HepG2 (cell line): ENCODE data around the gene RABGAP1. TPM values are rescaled to one million over a fixed set of nuclear protein-coding genes. Genes with fewer than 3 reads are reported as not detected.

ENCODE experiments used
- ATAC-seq: fragments of 200-7000 bp; cut with Tn5 transposase; 3 replicates; pipeline ENCODE4 v1.9.1; 2020; ENCODE audit warnings: mild to moderate bottlenecking, moderate library complexity
- BruUV-seq: library from RNA; stranded (reverse); fragments of 400-500 nt; replicated peaks from 2 replicates; lab custom pipeline; 2021; lab: Mats Ljungman, UMichigan
- CTCF ChIA-PET: fragments of 300-600 bp; formaldehyde crosslinking; extraction: SDS; loops from one replicate; lab custom pipeline; 2021; ENCODE audit warnings: low total read pairs, inconsistent platforms, low intra/inter-chr PET ratio; lab: Yijun Ruan, JAX
- POLR2A ChIA-PET: fragments of 350-600 bp; sonication (Branson Sonifier 250); formaldehyde crosslinking; loops from one replicate; lab custom pipeline; 2020; ENCODE audit warnings: antibody characterized with exemption, inconsistent platforms; lab: Yijun Ruan, JAX
- DNase-seq: peaks from one replicate; pipeline ENCODE4 v3.0.0-alpha.2; 2015; ENCODE audit warnings: low spot score
- FAIRE-seq: peaks from 3 replicates; lab custom pipeline; 2011; peaks lifted over from hg19 to GRCh38; lab: Jason Lieb, UNC
- H2AFZ ChIP-seq: one replicate; pipeline ENCODE4 v1.6.1; 2011; ENCODE audit warnings: low read length, inconsistent platforms
- H3K27ac ChIP-seq: fragments of 300-600 bp; 3 replicates; pipeline ENCODE4 v1.8.0; 2011; ENCODE audit warnings: mixed run types, mild to moderate bottlenecking, mixed read lengths, low read length, inconsistent platforms; ENCODE audit not compliant: insufficient read depth; ENCODE audit errors: extremely low read length
- H3K27me3 ChIP-seq, 2 experiments: fragments of 200-600 bp in 1 of 2; 2 replicates in 1 of 2; 3 replicates in 1 of 2; pipeline versions ENCODE4 v1.6.0 to v1.8.0; 2011; ENCODE audit warnings: low read length in 2 of 2, mild to moderate bottlenecking in 2 of 2, moderate library complexity in 2 of 2, inconsistent platforms in 1 of 2; ENCODE audit not compliant: insufficient read depth in 2 of 2, control insufficient read depth in 1 of 2
- H3K36me3 ChIP-seq, 2 experiments: fragments of 200-600 bp in 1 of 2; replicated peaks in 1 of 2; 2 replicates in 1 of 2; 3 replicates in 1 of 2; pipeline versions ENCODE4 v1.5.1 to v1.8.0; 2011; ENCODE audit warnings: low read length in 2 of 2, inconsistent platforms in 1 of 2; ENCODE audit not compliant: insufficient read depth in 2 of 2, control insufficient read depth in 1 of 2
- H3K4me1 ChIP-seq: 2 replicates; pipeline ENCODE4 v1.5.1; 2012; ENCODE audit warnings: low read length, inconsistent platforms; ENCODE audit not compliant: insufficient read depth
- H3K4me2 ChIP-seq: 2 replicates; pipeline ENCODE4 v1.6.0; 2011; ENCODE audit warnings: low read depth, low read length, inconsistent platforms
- H3K4me3 ChIP-seq, 3 experiments: fragments of 200-600 bp in 1 of 3; sonication (generic), shearing (Covaris generic) in 1 of 3; replicated peaks in 1 of 3; 2 replicates each; pipeline ENCODE4 v1.5.1; 2011 to 2016; ENCODE audit warnings: low read length in 3 of 3, inconsistent platforms in 2 of 3, low read depth in 2 of 3, mild to moderate bottlenecking in 2 of 3, control low read depth in 1 of 3, mixed read lengths in 1 of 3; ENCODE audit not compliant: insufficient read depth in 1 of 3
- H3K79me2 ChIP-seq: one replicate; pipeline ENCODE4 v1.6.1; 2011; ENCODE audit warnings: low read length, inconsistent platforms; ENCODE audit not compliant: insufficient read depth
- H3K9ac ChIP-seq: 2 replicates; pipeline ENCODE4 v1.6.0; 2011; ENCODE audit warnings: mild to moderate bottlenecking, low read depth, low read length, inconsistent platforms; ENCODE audit not compliant: insufficient read depth
- H3K9me3 ChIP-seq: 2 replicates; pipeline ENCODE4 v1.5.1; 2012; ENCODE audit warnings: mild to moderate bottlenecking, low read length
- H4K20me1 ChIP-seq: 2 replicates; pipeline ENCODE4 v1.6.0; 2011; ENCODE audit warnings: inconsistent platforms, mild to moderate bottlenecking, low read length, moderate library complexity; ENCODE audit not compliant: insufficient read depth
- TBL1XR1 ChIP-seq: fragments of 150-350 bp; IDR thresholded peaks from 2 replicates; pipeline ENCODE4 v1.6.1; 2014; ENCODE audit warnings: borderline replicate concordance, low read length; ENCODE audit not compliant: partially characterized antibody
- WGBS: methylation state at CpG from one replicate; pipeline ENCODE4 v1.1.6; 2017; ENCODE audit warnings: low lambda C conversion rate; 5-methylcytosine and 5-hydroxymethylcytosine counted together
- in situ Hi-C: cut with HindIII; loops from 2 replicates; pipeline ENCODE4 v1.10.0; 2017; ENCODE audit warnings: low pct_unique_long_range_greater_than_20kb; ENCODE audit not compliant: extremely low pct_ligation_motif_present
- intact Hi-C: fragments of 100-400 bp; cut with micrococcal nuclease; formaldehyde crosslinking; loops from one replicate; pipeline ENCODE4 v1.10.0; 2022; ENCODE audit not compliant: unreplicated experiment
- microRNA counts: library from miRNA; unstranded; fragments of <30 nt; microRNA quantifications from one replicate; lab custom pipeline; 2015
- polyA plus RNA-seq, 8 experiments: library from polyadenylated mRNA; depleted of rRNA in 3 of 8; stranded (reverse) in 7 of 8; unstranded in 1 of 8; fragments of >200 nt; fragmentation: Illumina TruSeq in 4 of 8; extraction: Trizol in 4 of 8; gene quantifications; 2 replicates each; pipeline versions ENCODE4 v1.2.1 to v1.2.3, GENCODE V29; 2011 to 2016; ENCODE audit warnings: low read depth in 4 of 8, missing spikeins in 1 of 8, mixed read lengths in 1 of 8; ENCODE audit not compliant: insufficient read depth in 1 of 8
- small RNA-seq, 3 experiments: library from RNA; depleted of rRNA; stranded (forward); fragments of <200 nt; gene quantifications; one replicate each; pipeline ENCODE3, GENCODE V24; 2012; ENCODE audit warnings: low read depth in 2 of 3, low replicate concordance in 1 of 3; ENCODE audit not compliant: insufficient read length in 3 of 3, insufficient read depth in 2 of 3
- total RNA-seq, 5 experiments: library from RNA; depleted of rRNA; stranded (reverse); fragments of >200 nt; fragmentation: Illumina TruSeq; extraction: Trizol; gene quantifications; 2 replicates each; pipeline ENCODE4 v1.2.3, GENCODE V29; 2016; ENCODE audit warnings: low read depth in 1 of 5

RABGAP1 gene
- total and polyA plus RNA-seq, 2 of the 13 experiments (the other 11 are each of a cell fraction or from before 2014, with no cell fraction given) = 19.1 to 19.3 TPM

- no peak for FAIRE-seq
- H3K4me1 ChIP-seq = no peaks in the 10 kb centered on the region
- H2AFZ ChIP-seq = no peak overlapping the region
- H3K36me3 ChIP-seq = peaks cover 0 to 6% of the 10 kb centered on the region in 2 experiments; a peak in 2 of 5 replicates
- H3K4me2 ChIP-seq = no peak overlapping the region
- WGBS = 92% methylated on average over 5 of the region's 5 CpGs
- DNase-seq = no peak
- H3K27me3 ChIP-seq = no peaks in the 10 kb centered on the region
- no peak for ATAC-seq
- ChIA-PET POLR2A (no interaction called here), CTCF (no interaction called here)
- no peaks in the 10 kb centered on the region for H4K20me1 ChIP-seq
- no peak for TF ChIP-seq TBL1XR1
- H3K9me3 ChIP-seq = no peaks in the 10 kb centered on the region
- no peak overlapping the region for H3K9ac ChIP-seq
- in situ Hi-C loops = no loop called here
- H3K79me2 ChIP-seq = no peaks in the 10 kb centered on the region
- H3K4me3 ChIP-seq = no peak overlapping the region
- H3K27ac ChIP-seq = no peak overlapping the region
- intact Hi-C loops = no loop called here
- BruUV-seq = no TSS peak
Observed at GRCh38 chr9:123150708-123151503, 210.1 kb downstream of the RABGAP1 start.

MicroRNAs within 50 kb of the gene (microRNA counts, 767-probe panel; counts per million panel counts)
- microRNA hsa-miR-600 (lab: Ali Mortazavi, UCI) = not detected

Small RNAs within 50 kb of the gene (small RNA-seq; reads per million reads assigned to genes)
- gene GPR21 (0 reads per million in 3 experiments), gene RNY1P15 (0 reads per million in 3 experiments)

Other genes with a start within 250 kb of the RABGAP1 start
- gene OR1L4, start 217.0 kb upstream of the RABGAP1 start, total RNA-seq (2016; rRNA removed; fragmentation: Illumina TruSeq; extraction: Trizol) = not detected in 2 replicates
- gene OR1L4, start 217.0 kb upstream of the RABGAP1 start, polyA plus RNA-seq (2011; rRNA removed) = not detected in 2 replicates
- not detected in 2 replicates for gene OR1L6, start 198.7 kb upstream of the RABGAP1 start, total RNA-seq (2016; rRNA removed; fragmentation: Illumina TruSeq; extraction: Trizol)
- gene OR1L6, start 198.7 kb upstream of the RABGAP1 start, polyA plus RNA-seq (2011; rRNA removed) = not detected in 2 replicates
- gene OR5C1, start 152.1 kb upstream of the RABGAP1 start, total RNA-seq (2016; rRNA removed; fragmentation: Illumina TruSeq; extraction: Trizol) = not detected in 2 replicates
- gene OR5C1, start 152.1 kb upstream of the RABGAP1 start, polyA plus RNA-seq (2011; rRNA removed) = not detected in 2 replicates
- not detected in 2 replicates for gene OR1K1, start 140.9 kb upstream of the RABGAP1 start, total RNA-seq (2016; rRNA removed; fragmentation: Illumina TruSeq; extraction: Trizol)
- not detected in 2 replicates for gene OR1K1, start 140.9 kb upstream of the RABGAP1 start, polyA plus RNA-seq (2011; rRNA removed)
- gene PDCL, start 112.4 kb upstream of the RABGAP1 start, total RNA-seq (2016; rRNA removed; fragmentation: Illumina TruSeq; extraction: Trizol) = 21.6 and 35.2 TPM in 2 replicates
- 4.8 and 6.1 TPM in 2 replicates for gene PDCL, start 112.4 kb upstream of the RABGAP1 start, polyA plus RNA-seq (2011; rRNA removed)
- 36.4 and 42.5 TPM in 2 replicates for gene RC3H2, start 35.7 kb upstream of the RABGAP1 start, total RNA-seq (2016; rRNA removed; fragmentation: Illumina TruSeq; extraction: Trizol)
- gene RC3H2, start 35.7 kb upstream of the RABGAP1 start, polyA plus RNA-seq (2011; rRNA removed) = 20.3 and 21.0 TPM in 2 replicates
- gene ZBTB6, start 27.7 kb upstream of the RABGAP1 start, total RNA-seq (2016; rRNA removed; fragmentation: Illumina TruSeq; extraction: Trizol) = 7.1 and 12.1 TPM in 2 replicates
- 3.1 and 3.7 TPM in 2 replicates for gene ZBTB6, start 27.7 kb upstream of the RABGAP1 start, polyA plus RNA-seq (2011; rRNA removed)
- gene ZBTB26, start 9.5 kb upstream of the RABGAP1 start, total RNA-seq (2016; rRNA removed; fragmentation: Illumina TruSeq; extraction: Trizol) = 4.5 and 5.6 TPM in 2 replicates
- gene ZBTB26, start 9.5 kb upstream of the RABGAP1 start, polyA plus RNA-seq (2011; rRNA removed) = 7.6 and 8.6 TPM in 2 replicates
- gene GPR21, start 92.6 kb downstream of the RABGAP1 start, total RNA-seq (2016; rRNA removed; fragmentation: Illumina TruSeq; extraction: Trizol) = 0.29 TPM in 1 of 2 replicates, not detected in the other
- 0.18 and 0.32 TPM in 2 replicates for gene GPR21, start 92.6 kb downstream of the RABGAP1 start, polyA plus RNA-seq (2011; rRNA removed)